Neural cell (in vitro differentiated cells): ENCODE data around the gene NRK. TPM values are rescaled to one million over a fixed set of nuclear protein-coding genes. Genes with fewer than 3 reads are reported as not detected.
"Not testable (repeated sequence)": the region's sequence is repeated elsewhere in the genome, so short reads cannot be mapped to it uniquely, and the experiment has no call there.

Source experiments
- H2AFZ ChIP-seq: fragments of 200-600, 300-800 bp; sonication (generic), shearing (Covaris generic); 2 replicates; pipeline ENCODE4 v1.6.0; 2014; ENCODE audit warnings: low read depth, mild to moderate bottlenecking, antibody characterized with exemption, low read length, moderate library complexity
- H3F3A ChIP-seq: fragments of 200-600 bp; shearing (Covaris generic); 2 replicates; pipeline ENCODE4 v1.6.1; 2016; ENCODE audit warnings: mild to moderate bottlenecking, moderate library complexity, mixed read lengths, antibody characterized with exemption, low read length; ENCODE audit not compliant: insufficient read depth, poor library complexity, severe bottlenecking
- H3K27ac ChIP-seq: fragments of 200-600, 300-800 bp; sonication (generic), shearing (Covaris generic); 2 replicates; pipeline ENCODE4 v1.5.1; 2014; ENCODE audit warnings: mild to moderate bottlenecking, low read length, moderate library complexity
- H3K27me3 ChIP-seq: fragments of 300-800, 200-600 bp; sonication (generic), shearing (Covaris generic); 2 replicates; pipeline ENCODE4 v1.6.0; 2014; ENCODE audit warnings: mild to moderate bottlenecking, low read depth, low read length, moderate library complexity; ENCODE audit not compliant: insufficient read depth
- H3K36me3 ChIP-seq: fragments of 300-800, 200-600 bp; sonication (generic), shearing (Covaris generic); 2 replicates; pipeline ENCODE4 v1.5.1; 2014; ENCODE audit warnings: mild to moderate bottlenecking, antibody characterized with exemption, low read length, moderate library complexity; ENCODE audit not compliant: insufficient read depth
- H3K4me2 ChIP-seq: fragments of 300-800, 200-600 bp; sonication (generic), shearing (Covaris generic); 2 replicates; pipeline ENCODE4 v1.6.0; 2014; ENCODE audit warnings: mild to moderate bottlenecking, low read length
- H3K4me3 ChIP-seq: fragments of 300-800, 200-600 bp; sonication (generic), shearing (Covaris generic); 2 replicates; pipeline ENCODE4 v1.5.1; 2014; ENCODE audit warnings: mild to moderate bottlenecking, low read length, moderate library complexity
- H3K79me2 ChIP-seq: fragments of 200-600 bp; shearing (Covaris generic); replicated peaks from 2 replicates; pipeline ENCODE4 v1.6.0; 2014; ENCODE audit warnings: mild to moderate bottlenecking, low read length, moderate library complexity; ENCODE audit not compliant: insufficient read depth
- H3K9ac ChIP-seq: fragments of 300-800, 200-600 bp; sonication (generic), shearing (Covaris generic); 2 replicates; pipeline ENCODE4 v1.6.1; 2016; ENCODE audit warnings: mild to moderate bottlenecking, low read length, mixed read lengths
- H3K9me2 ChIP-seq: fragments of 200-600 bp; shearing (Covaris generic); 2 replicates; pipeline ENCODE4 v1.6.1; 2016; ENCODE audit warnings: mild to moderate bottlenecking, low read length, mixed read lengths; ENCODE audit not compliant: insufficient read depth
- H3K9me3 ChIP-seq: fragments of 200-600, 300-800 bp; sonication (generic), shearing (Covaris generic); 2 replicates; pipeline ENCODE4 v1.6.1; 2016; ENCODE audit warnings: mild to moderate bottlenecking, mixed run types, low read length, moderate library complexity, mixed read lengths
- H4K20me1 ChIP-seq: fragments of 200-600 bp; shearing (Covaris generic); 2 replicates; pipeline ENCODE4 v1.6.1; 2016; ENCODE audit warnings: mild to moderate bottlenecking, mixed run types; ENCODE audit not compliant: insufficient read depth
- CTCF ChIP-seq: fragments of 450-650 bp; IDR thresholded peaks from 2 replicates; pipeline ENCODE4 v1.5.1; 2014; ENCODE audit warnings: antibody characterized with exemption, mild to moderate bottlenecking, moderate library complexity; ENCODE audit not compliant: poor library complexity, severe bottlenecking
- EP300 ChIP-seq: fragments of 450-650 bp; conservative IDR thresholded peaks from 2 replicates; pipeline ENCODE4 v1.6.1; 2014; ENCODE audit warnings: antibody characterized with exemption, mild to moderate bottlenecking, moderate library complexity; ENCODE audit not compliant: poor library complexity, severe bottlenecking
- EZH2 ChIP-seq: fragments of 200-600, 300-800 bp; shearing (Covaris generic), sonication (generic); IDR thresholded peaks from 2 replicates; pipeline ENCODE4 v1.6.1; 2014; ENCODE audit warnings: antibody characterized with exemption, low read length, borderline replicate concordance, mild to moderate bottlenecking; ENCODE audit not compliant: insufficient read depth, poor library complexity, severe bottlenecking
- MXI1 ChIP-seq: fragments of 450-650 bp; conservative IDR thresholded peaks from 2 replicates; pipeline ENCODE4 v1.6.1; 2014; ENCODE audit warnings: antibody characterized with exemption, mild to moderate bottlenecking; ENCODE audit not compliant: poor library complexity, severe bottlenecking
- POLR2AphosphoS5 ChIP-seq: IDR thresholded peaks from 2 replicates; pipeline ENCODE4 v1.6.1; 2012
- RAD21 ChIP-seq: fragments of 450-650 bp; conservative IDR thresholded peaks from 2 replicates; pipeline ENCODE4 v1.6.1; 2014; ENCODE audit warnings: antibody characterized with exemption, mild to moderate bottlenecking, moderate library complexity
- REST ChIP-seq: IDR thresholded peaks from 2 replicates; pipeline ENCODE4 v1.6.1; 2012; ENCODE audit warnings: borderline replicate concordance
- SMC3 ChIP-seq: fragments of 450-650 bp; conservative IDR thresholded peaks from 2 replicates; pipeline ENCODE4 v1.6.1; 2014; ENCODE audit warnings: antibody characterized with exemption, mild to moderate bottlenecking, moderate library complexity; ENCODE audit not compliant: poor library complexity
- TAF1 ChIP-seq: IDR thresholded peaks from 2 replicates; pipeline ENCODE4 v1.6.1; 2012; ENCODE audit warnings: low read depth
- polyA plus RNA-seq: library from polyadenylated mRNA; depleted of rRNA; stranded (reverse); fragments of >200 nt; gene quantifications from 2 replicates; pipeline ENCODE4 v1.2.3, GENCODE V29; 2014

Gene NRK
- polyA plus RNA-seq, 1 donor from 2014 or later, result not detected

GRCh38 chrX:105850100-105850499 is 27.8 kb downstream of the NRK start:
- H3K9me2 ChIP-seq, H3K27ac ChIP-seq: not testable (repeated sequence)

GRCh38 chrX:105865709-105866108 is 43.4 kb downstream of the NRK start:
- no peak overlapping the region for H3K27ac ChIP-seq
- TF ChIP-seq POLR2AphosphoS5 (no peak), TAF1 (no peak), EP300 (no peak), EZH2 (no peak), CTCF (no peak), RAD21 (no peak), REST (no peak), SMC3 (no peak), MXI1 (no peak)

More at GRCh38 chrX:105850100-105850499, 27.8 kb downstream of the NRK start:
- not testable (repeated sequence) for H3K4me3 ChIP-seq, H2AFZ ChIP-seq, H3F3A ChIP-seq, H3K36me3 ChIP-seq, H3K27me3 ChIP-seq, H3K9me3 ChIP-seq, H4K20me1 ChIP-seq, H3K9ac ChIP-seq, H3K4me2 ChIP-seq, H3K79me2 ChIP-seq

GRCh38 chrX:105869701-105870100 is 47.4 kb downstream of the NRK start:
- H3K79me2 ChIP-seq, result no peaks in the 10 kb centered on the region
- no peaks in the 10 kb centered on the region for H3K9me2 ChIP-seq
- no peak for TF ChIP-seq CTCF
- TF ChIP-seq EZH2, result no peak
- TF ChIP-seq RAD21, result no peak
- TF ChIP-seq SMC3, result no peak
- no peak for TF ChIP-seq POLR2AphosphoS5
- TF ChIP-seq TAF1, result no peak
- no peak for TF ChIP-seq REST
- no peak for TF ChIP-seq MXI1
- no peak for TF ChIP-seq EP300
- H3K27ac ChIP-seq, result no peak overlapping the region
- no peaks in the 10 kb centered on the region for H3K9me3 ChIP-seq
- H3K36me3 ChIP-seq, result no peaks in the 10 kb centered on the region
- H3F3A ChIP-seq, result no peaks in the 10 kb centered on the region
- H2AFZ ChIP-seq, result no peak overlapping the region
- H3K27me3 ChIP-seq, result no peaks in the 10 kb centered on the region
- no peaks in the 10 kb centered on the region for H4K20me1 ChIP-seq
- no peak overlapping the region for H3K4me3 ChIP-seq
- no peak overlapping the region for H3K4me2 ChIP-seq
- no peak overlapping the region for H3K9ac ChIP-seq

More at GRCh38 chrX:105865709-105866108, 43.4 kb downstream of the NRK start:
- H4K20me1 ChIP-seq, result no peaks in the 10 kb centered on the region
- no peak overlapping the region for H3K9ac ChIP-seq
- H3K9me3 ChIP-seq, result no peaks in the 10 kb centered on the region
- H3K4me3 ChIP-seq, result no peak overlapping the region
- H3K4me2 ChIP-seq, result no peak overlapping the region
- H3K36me3 ChIP-seq, result no peaks in the 10 kb centered on the region
- H2AFZ ChIP-seq, result no peak overlapping the region
- no peaks in the 10 kb centered on the region for H3K79me2 ChIP-seq
- H3K9me2 ChIP-seq, result no peaks in the 10 kb centered on the region
- no peaks in the 10 kb centered on the region for H3K27me3 ChIP-seq
- H3F3A ChIP-seq, result no peaks in the 10 kb centered on the region
